HG03280 (cell line): ENCODE data around the gene IFI6.

Experiments used
- ATAC-seq: cut with Tn5 transposase; IDR thresholded peaks from one replicate; pipeline ENCODE4 v1.9.1; 2021; ENCODE audit warnings: mild to moderate bottlenecking, moderate library complexity; ENCODE audit not compliant: unreplicated experiment

IFI6 gene

DNA sequence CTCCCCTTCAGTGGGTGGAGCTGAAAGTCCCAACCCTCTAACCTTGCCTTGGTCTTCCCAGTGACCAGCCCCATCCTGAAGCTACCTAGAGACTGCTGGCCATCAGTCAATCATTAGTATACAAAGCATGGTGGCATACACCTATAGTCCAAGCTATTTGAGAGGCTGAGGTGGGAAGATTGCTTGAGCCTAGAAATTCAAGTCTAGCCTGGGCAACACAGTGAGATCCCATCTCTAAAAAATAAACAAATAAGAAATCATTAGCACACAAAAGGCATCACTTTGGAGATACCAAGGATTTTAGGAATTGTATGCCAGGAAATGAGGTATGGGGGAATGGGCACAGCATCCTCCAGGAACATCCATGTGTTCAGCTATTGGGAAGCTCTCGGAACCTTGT, 4.4 kb upstream of the IFI6 start:
- ATAC-seq, result no peak

DNA sequence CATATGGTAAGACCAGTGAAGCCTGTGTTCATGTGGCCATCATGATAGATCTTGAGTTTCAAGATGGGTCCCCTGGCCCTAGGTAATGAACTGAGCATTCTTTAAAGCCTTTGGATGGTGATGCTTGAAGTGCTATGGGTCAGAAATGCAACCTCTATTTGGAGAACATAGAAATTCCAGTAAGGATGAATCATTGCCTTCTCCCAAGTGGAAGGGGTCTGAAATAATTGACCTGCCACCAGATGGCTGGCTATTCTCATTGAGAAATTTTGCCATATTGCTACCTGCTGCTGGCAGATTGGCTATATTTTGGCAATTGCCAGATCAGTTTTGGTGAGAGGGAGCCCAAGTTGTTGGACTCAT, 739 bp upstream of the IFI6 start:
- no peak for ATAC-seq

DNA sequence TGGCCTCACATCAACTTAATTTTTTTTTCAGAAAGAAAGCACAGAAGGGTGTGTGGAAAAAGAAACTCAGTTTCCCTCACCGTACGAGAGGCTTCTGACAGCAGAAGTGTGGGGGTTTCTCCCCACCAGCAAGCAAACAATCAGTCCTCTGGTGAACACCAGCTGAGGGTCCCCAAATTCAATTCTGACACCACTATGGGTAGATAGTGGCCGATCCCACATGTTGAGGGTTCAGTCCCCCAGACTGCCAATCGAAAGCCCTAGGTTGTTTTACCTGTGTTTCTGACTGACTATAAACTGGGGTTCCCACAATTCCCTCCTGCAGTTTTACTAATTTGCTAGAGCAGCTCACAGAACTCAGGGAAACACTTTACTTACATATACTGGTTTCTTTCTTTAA, 2.1 kb downstream of the IFI6 start:
- ATAC-seq, result no peak

DNA sequence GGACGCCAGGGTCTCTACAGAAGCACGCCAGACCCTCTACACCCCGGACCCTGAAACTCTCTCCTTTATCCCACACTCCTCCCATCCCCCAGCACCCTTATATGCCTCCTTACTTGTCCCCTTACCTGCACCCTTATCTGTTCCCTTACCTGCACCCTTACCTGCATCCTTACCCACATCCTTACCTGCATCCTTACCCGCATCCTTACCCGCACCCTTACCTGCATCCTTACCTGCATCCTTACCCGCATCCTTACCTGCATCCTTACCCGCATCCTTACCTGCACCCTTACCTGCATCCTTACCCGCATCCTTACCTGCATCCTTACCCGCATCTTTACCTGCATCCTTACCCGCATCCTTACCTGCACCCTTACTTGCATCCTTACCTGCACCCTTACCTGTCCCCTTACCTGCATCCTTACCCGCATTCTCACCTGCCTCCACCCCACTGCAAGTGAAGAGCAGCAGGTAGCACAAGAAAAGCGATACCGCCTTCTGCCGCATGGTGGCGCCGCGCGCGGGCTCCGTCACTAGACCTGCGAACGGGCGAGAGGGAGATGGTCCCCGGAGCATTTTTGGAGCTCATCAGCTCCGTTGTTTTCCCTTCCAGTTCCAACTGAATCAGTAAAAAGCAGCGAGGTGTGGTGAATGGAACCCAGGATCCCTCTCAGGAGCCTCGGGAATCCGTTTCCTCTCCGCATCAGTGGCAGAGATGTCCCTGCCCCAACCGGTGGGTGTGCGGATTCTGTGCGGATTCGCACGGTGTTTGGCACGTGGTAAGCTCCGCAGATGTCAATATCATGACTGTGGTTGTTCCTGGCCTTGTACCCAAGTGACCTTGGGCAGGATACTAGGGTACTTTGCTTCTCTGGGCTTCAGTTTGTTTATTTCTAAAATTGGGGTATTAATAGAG, 2.9 kb downstream of the IFI6 start:
- ATAC-seq, result no peak

DNA sequence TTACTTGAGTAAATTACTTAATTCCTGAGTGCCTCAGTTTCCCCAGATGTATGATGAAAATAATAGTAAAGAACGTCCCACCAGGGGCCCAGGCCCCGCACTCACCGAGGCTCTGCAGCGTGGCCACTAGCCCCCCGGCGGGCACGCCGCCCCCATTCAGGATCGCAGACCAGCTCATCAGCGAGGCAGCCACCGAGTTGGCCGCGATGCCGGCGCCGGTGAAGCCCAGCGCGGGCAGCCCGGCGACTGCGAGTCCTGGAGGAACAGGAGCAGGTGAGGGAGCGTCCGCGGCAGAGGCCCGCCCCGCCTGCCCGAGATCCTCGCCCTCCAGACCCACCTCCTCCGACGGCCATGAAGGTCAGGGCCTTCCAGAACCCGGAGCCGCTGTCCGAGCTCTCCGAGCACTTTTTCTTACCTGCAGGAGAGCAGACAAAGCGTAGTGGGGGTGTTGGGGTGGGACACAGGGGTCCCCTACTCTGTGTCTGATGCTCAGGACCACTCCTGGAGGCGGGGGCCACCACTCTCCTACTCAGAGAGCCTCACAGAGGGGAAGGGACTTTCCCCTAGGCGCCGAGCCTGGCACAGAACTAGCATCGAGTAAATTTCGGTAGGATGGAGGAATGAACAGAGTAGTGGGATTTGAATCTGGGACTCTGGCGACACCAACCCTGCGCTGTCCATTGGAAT, 3.7 kb downstream of the IFI6 start:
- ATAC-seq, result no peak

DNA sequence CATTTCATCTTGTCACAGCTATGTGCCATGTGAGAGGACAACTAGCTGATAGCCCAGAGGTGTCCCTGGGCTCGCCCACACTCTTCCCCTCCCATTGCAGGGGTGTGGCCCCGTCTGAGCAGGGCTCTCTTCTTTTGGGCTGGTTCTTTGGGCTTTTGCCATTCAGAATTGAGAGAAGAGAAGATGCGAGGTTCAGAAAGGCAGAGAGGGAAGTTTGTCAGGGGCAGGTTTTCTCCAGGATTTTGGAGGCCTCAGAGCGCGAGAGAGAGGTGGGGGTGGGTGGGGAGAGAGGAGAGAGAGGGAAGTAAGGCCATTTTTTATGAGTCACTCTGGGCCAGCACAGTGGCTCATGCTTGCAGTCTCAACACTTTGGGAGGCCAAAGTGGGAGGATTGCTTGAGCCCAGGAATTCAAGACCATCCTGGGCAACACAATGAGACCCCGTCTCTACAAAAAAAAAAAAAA, 5.2 kb downstream of the IFI6 start:
- no peak for ATAC-seq

DNA sequence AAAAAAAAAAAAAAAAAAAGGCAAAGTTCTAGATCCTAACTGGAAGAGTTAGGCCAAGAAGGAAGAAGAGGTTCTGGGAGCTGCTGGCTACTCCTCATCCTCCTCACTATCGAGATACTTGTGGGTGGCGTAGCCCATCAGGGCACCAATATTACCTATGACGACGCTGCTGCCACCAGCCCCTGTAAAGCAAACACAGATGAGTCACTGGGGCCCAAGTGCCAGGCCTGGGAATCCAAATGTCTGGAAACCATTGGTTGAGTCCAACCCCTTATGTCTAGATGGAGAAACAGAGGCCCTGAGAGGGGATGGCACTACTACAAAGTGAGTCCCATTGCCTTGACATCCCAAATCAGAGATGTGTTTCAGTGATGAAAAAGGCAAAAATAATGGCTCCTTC, 5.7 kb downstream of the IFI6 start:
- no peak for ATAC-seq

DNA sequence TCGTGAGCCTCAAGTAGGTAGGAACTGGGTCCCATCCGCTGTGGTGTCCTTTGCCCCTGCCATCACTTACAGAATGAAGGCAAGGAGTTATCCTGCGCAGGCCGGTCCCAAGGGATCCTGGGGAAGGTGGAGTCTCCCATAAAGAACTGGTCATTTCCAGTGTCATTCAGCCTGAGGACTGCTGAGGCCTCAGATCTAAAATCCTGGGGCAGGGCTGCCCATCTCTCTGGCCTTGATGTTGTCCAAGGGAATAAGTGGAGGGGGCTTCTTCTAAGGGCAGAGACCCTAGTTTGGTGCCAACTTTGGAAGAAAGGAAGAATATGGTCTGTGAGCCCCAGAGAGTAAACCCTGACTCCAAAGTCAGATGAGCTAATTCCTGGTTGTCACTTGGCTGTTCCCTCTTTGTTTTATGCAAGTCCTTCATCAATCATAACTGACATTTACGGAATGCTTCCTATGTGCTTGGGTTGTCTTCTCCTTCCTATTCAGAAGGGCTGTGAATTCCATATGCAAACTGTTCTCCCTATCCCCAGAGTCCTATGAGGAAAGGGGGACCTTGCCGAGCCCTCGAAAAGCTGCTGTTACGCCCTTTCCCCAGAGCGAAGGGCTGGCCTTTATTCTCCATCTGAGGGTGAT, 6.9 kb downstream of the IFI6 start:
- ATAC-seq, result no peak

DNA sequence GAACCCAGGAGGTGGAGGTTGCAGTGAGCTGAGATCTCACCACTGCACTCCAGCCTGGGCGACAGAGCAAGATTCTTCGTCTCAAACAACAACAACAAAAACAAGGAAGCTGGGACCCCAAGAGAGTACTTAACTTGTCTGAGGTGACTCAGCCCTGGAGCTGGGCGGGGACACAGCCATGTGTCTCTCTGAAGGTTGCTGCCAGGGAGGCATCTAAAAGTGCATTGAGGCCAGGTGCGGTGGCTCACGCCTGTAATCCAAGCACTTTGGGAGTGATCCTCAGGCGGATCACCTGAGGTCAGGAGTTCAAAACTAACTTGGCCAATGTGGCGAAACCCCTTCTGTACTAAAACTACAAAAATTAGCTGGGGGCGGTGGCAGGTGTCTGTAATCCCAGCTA, 7.7 kb downstream of the IFI6 start:
- ATAC-seq, result no peak

DNA sequence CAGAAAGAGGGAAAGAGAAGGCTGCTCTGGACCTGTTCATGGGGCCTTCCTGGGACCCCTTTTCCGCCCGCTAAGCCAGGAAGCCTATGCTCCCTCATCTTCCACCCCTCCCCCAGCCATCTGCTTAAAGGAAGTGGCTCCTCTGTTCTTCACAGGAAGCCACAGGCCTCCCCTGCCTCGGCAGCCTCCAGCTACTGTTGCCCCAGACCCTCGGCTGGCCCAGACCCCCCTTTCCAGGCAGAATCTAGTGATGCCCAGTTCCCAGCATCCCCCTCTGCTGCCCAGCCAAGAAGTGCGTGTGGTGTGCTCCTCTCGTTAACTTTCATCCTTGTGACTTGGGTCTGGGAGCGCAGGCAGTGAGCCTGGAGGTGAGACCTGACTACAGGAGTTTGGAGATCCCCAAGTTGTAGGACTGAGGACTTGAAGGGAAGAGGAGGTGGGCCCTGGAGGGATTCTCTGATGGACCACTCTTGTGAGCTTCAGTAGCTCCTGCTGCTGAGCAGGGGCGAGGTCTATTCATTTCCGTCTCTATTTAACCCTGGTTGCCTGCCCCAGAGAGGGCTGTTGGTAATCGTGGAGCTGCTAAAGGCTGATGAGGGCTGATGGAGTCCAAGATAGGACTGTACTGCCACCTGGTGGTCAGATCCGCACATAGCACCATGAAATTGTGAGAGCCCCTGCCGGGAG, 9.1 kb downstream of the IFI6 start:
- peak; percentile 34 for ATAC-seq

DNA sequence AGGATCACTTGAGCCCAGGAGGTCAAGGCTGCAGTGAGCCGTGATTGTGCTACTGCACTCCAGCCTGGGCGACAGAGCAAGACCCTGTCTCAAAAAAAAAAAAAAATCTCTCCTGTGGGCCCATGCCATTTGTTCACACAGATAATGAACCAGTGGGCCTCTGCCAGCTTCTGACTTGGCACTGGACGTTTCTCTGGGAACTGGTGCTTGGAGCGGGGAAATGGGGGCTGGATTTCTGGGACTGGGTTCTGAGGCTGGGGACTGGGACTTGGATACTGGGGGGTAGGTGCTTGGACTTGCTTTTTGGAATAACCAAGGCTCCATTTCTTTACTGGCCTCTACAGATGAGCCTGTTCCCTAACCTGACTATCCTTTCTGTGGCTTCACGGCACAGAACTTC, 9.7 kb downstream of the IFI6 start:
- no peak for ATAC-seq

DNA sequence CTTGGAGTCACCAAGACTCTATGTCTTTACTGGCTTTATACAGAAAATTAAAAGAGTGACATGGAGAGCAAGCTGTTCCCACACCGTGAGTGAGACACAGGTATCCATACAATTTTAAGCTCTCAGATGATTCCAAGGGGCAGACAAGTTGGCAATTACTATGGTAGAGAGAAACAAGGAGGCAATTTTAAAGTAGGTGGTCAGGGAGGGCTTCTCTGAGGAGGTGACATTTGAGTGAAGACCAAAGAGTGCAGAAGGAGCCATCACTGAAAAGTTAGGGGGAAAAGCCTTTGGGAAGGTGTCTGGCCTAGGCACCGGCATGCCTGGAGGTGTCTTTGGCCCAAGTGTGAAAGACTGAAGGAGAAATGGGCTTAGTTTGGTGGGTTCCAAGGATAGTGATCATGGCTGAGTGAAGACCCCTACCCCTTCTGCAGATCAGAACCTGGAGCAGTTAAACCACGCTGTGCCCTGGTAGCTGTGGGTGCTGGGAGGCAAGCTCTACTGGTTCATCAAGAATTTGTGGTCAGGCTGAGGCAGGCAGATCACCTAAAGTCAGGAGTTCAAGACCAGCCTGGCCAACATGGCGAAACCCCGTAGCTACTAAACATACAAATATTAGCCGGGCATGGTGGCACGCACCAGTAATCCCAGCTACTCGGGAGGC, 10.4 kb downstream of the IFI6 start:
- ATAC-seq, result no peak

DNA sequence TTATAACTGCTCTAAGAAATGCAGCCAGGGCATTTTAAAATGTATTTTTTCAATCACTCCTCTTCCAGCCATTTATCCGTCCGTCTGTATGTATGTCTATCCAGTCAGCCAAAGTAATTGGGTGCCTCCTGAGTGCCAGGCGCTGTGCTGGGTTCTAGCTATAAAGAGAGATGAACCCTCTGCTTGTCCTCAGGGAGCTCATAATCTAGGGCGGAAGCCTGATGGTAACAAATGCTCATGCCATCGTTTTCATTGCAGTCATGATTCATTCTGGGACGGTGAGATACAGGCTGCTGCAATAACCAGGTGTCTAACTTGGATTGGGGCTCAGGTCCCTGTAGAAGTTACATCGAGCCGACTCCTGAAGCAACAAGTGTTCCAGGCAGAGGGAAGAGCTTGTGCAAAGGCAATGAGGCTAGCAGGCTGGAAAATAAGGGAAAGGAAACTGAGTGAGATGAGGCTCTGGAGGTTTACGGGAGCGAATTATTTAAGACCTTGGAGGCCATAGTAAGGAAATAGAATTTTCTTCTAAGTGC, 11.6 kb downstream of the IFI6 start:
- no peak for ATAC-seq

DNA sequence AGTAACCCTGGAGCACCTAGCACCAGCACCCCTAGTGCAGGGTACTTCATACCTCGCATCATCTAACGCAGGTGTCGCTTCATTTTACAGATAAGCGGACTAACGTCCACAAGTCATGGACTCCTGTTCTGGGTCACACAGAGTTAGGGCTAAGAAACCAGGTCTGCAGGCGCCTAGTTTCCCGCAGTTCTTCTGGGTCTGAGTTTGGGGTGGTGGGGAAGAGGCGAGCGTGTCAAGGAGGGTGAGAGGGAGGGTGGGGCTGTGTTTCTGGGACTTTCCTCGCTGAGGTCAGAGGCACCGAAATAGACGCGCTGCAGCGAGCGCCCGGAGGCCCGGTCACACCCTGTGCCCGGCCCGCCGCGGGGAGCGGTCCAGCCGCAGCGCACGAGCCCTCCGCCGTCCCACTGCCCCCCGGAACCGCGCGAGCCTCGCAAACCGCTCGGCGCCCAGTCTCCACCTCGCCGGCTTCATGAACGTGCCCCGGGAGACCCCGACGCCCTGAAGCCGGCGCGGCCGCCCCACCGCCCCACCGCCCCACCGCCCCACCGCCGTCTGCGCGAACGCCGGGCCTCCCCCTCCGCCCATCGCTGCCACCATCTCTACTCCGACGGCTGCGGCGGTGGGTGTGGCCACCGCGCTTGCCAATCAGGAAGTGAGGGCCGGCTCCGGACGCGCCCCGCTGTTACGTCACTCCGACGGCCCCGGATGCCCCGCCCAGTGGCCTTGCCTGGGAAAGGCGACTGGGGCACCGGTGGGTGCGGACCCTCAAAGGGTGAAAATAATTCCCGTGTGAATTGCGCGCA, 12.3 kb downstream of the IFI6 start:
- ATAC-seq, result peak; percentile 74

DNA sequence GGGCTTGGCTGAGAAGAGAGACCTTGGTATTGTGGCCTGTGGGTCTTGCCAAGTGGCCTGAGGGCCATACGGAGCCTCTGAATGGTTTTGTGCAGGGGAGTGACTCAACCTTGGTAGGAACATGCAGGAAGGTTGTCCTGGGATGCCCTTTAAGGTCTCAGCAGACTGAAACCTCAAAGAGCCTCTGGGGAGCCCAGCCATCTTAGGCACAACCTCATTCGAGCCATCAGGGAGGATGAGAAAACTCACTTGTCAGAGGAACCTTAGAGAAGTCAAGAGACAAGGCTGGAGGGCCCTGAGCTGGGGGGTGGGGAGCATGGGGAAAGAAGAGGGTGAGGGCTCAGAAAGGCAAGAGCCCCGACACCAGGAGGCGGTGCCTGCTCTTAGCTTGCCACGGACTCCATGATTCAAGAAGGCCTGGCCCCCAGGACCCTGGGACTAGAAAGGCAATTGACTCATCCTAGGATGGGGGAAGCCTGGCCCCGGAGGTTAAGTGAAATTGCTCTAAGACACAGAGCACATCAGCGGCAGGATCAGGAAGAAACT, 13.0 kb downstream of the IFI6 start:
- peak; percentile 5 for ATAC-seq

DNA sequence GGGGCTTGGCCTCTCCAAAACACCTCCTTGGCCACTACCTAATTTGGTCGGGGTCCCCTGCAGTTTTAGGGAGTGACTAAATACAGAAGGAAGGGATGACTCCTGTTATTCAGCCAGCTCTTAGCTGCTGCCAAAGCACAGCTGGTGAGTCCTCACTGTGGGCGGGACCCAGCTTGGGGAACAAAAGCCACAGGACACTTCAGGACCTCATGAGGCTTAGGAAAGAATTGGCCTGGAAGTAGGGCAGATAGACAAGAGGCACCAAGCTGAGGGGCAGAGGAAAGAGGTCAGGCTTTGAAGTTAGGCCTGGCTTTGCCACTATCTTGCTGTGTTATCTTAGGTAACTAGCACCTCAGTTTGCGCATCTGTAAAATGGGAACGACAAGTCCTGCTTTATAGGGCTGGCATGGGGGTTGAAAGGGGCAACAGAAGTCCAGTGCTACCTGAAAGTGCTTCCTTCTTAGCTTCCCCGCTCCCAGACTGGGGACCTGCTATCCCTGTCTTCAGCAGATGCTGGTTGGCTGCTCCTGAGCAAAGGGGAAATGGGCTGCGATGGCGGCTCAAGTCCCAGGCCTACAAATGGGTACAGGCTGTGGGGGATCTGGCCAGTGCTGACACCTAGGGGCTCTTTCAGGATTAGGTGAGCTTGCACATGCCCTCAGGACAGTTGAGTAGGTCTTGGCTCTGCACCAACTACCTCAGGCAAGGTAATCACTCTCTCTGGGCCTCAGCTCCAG, 15.7 kb downstream of the IFI6 start:
- no peak for ATAC-seq

DNA sequence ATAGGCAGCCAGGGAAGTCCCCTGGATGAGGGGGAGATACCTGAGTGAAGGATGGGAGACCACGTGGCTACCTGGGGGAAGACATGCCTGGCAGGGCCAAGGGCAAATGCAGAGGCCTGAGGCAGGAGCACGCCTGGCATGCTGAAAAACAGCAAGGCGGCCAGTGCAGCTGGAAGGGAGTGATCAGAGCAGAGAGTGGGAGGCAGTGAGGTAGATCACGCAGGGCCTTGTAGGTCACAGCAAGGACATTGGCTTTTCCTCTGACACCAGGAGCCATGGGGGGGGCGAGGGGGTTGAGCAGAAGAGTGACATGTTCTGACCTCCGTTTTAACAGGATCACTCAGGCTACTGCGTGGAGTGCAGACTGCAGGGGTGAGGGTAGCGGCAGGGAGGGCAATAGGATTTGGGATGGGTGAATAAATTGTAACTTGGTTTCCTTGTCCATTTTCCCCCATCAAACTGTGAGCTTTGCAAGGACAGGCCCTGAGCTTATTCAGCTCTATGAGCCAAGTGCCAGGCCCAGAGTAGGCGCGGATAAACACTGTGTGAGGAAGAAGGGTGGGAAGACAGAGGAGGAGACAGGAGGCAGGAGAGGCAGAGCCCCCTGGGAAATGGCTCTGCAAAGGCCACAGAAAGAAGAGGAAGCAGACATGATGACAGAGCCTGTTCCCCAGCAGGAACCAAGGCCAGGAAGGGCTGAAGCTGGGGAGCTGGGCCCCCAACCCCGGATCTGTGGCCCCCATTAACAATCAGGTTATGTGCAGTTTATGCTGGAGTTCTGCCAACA, 16.6 kb downstream of the IFI6 start:
- ATAC-seq, result no peak
